Karpas-422 (cell line): ENCODE measurements around the gene CNTN1. TPM values are rescaled to one million over a fixed set of nuclear protein-coding genes. Genes with fewer than 3 reads are reported as not detected.

Experiments
- DNase-seq: peaks from one replicate; pipeline ENCODE4 v3.0.0-alpha.2; 2015
- H2AFZ ChIP-seq: fragments of 200-600 bp; sonication (generic); 2 replicates; pipeline ENCODE4 v1.6.1; 2014; ENCODE audit warnings: antibody characterized with exemption, low read length, mixed read lengths
- H3K27ac ChIP-seq: fragments of 200-600 bp; sonication (generic); 2 replicates; pipeline ENCODE4 v1.5.1; 2014; ENCODE audit warnings: mild to moderate bottlenecking, low read length, moderate library complexity
- H3K27me3 ChIP-seq: fragments of 200-600 bp; sonication (generic); 2 replicates; pipeline ENCODE4 v1.6.1; 2014; ENCODE audit warnings: low read length, mixed read lengths
- H3K36me3 ChIP-seq: fragments of 200-600 bp; sonication (generic); 2 replicates; pipeline ENCODE4 v1.6.1; 2014; ENCODE audit warnings: low read length, mixed read lengths; ENCODE audit not compliant: insufficient read depth
- H3K4me1 ChIP-seq: fragments of 200-600 bp; sonication (generic); 2 replicates; pipeline ENCODE4 v1.6.1; 2014; ENCODE audit warnings: mild to moderate bottlenecking, low read length, mixed read lengths
- H3K4me2 ChIP-seq: fragments of 200-600 bp; sonication (generic); 2 replicates; pipeline ENCODE4 v1.6.1; 2014; ENCODE audit warnings: low read length, low read depth, mild to moderate bottlenecking; ENCODE audit not compliant: poor library complexity, severe bottlenecking
- H3K4me3 ChIP-seq: fragments of 200-600 bp; sonication (generic); 2 replicates; pipeline ENCODE4 v1.5.1; 2014; ENCODE audit warnings: mild to moderate bottlenecking, antibody characterized with exemption, low read length, mixed read lengths
- H3K79me2 ChIP-seq: fragments of 200-600 bp; sonication (generic); 2 replicates; pipeline ENCODE4 v1.6.1; 2014; ENCODE audit warnings: mild to moderate bottlenecking, low read length, mixed read lengths
- H3K9ac ChIP-seq: fragments of 200-600 bp; sonication (generic); 2 replicates; pipeline ENCODE4 v1.6.0; 2014; ENCODE audit warnings: low read length
- H3K9me2 ChIP-seq: fragments of 200-600 bp; sonication (generic), shearing (Covaris generic); replicated peaks from 2 replicates; pipeline ENCODE4 v1.6.0; 2014; ENCODE audit warnings: mild to moderate bottlenecking, low read length, moderate library complexity; ENCODE audit not compliant: insufficient read depth
- H3K9me3 ChIP-seq: fragments of 300-700, 200-600 bp; sonication (generic); 2 replicates; pipeline ENCODE4 v1.6.1; 2014; ENCODE audit warnings: low read length, mixed read lengths
- H4K20me1 ChIP-seq: fragments of 200-600 bp; sonication (generic); 2 replicates; pipeline ENCODE4 v1.6.1; 2014; ENCODE audit warnings: mild to moderate bottlenecking, antibody characterized with exemption, low read length, low read depth; ENCODE audit not compliant: insufficient read depth
- total RNA-seq: library from RNA; depleted of rRNA; stranded (reverse); fragments of >200 nt; shearing (Covaris generic); gene quantifications from 2 replicates; pipeline ENCODE4 v1.2.3, GENCODE V29; 2014; ENCODE audit warnings: low replicate concordance

The CNTN1 gene
- total RNA-seq, 1 experiment from 2014 or later: not detected

- Histone ChIP-seq H3K9me3 (no peaks in the 10 kb centered on the region), H3K27me3 (no peaks in the 10 kb centered on the region), H3K36me3 (no peaks in the 10 kb centered on the region), H3K9me2 (no peaks in the 10 kb centered on the region), H4K20me1 (no peaks in the 10 kb centered on the region), H3K9ac (no peak overlapping the region), H3K4me2 (no peak overlapping the region), H3K4me1 (no peaks in the 10 kb centered on the region), H2AFZ (no peak overlapping the region), H3K79me2 (no peaks in the 10 kb centered on the region), H3K4me3 (no peak overlapping the region), H3K27ac (no peak overlapping the region)
- no peak for DNase-seq
These were observed 340.1 kb downstream of the CNTN1 start for GRCh38 chr12:41032386-41032785.

- no peaks in the 10 kb centered on the region for H3K9me2 ChIP-seq
These were observed 342.4 kb downstream of the CNTN1 start for GRCh38 chr12:41034686-41035085.

DNA sequence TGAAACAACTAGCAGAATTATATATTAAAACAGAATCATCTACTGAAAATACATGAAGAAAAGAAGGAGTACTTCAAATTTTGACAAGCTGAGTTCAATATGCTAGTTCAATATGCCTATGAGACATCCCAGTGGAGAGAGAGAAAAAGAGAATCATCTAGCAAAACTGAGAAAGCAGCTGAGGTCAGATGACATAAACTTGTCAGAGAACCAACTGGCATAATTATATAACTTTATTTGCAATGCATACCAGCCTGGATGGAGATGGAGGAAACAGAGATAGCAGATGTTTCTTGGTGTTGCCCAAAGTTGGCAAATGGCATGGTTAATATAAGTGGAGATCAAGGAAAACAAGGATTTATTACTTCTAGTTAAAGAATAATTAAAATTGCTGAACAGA, 347.2 kb downstream of the CNTN1 start:
- no peak overlapping the region for H3K27ac ChIP-seq
- H3K9me2 ChIP-seq: no peaks in the 10 kb centered on the region
- H3K4me1 ChIP-seq: no peaks in the 10 kb centered on the region
- H3K79me2 ChIP-seq: no peaks in the 10 kb centered on the region
- H4K20me1 ChIP-seq: no peaks in the 10 kb centered on the region
- H3K36me3 ChIP-seq: no peaks in the 10 kb centered on the region
- no peaks in the 10 kb centered on the region for H3K9me3 ChIP-seq
- no peak overlapping the region for H2AFZ ChIP-seq
- DNase-seq: no peak
- no peak overlapping the region for H3K4me2 ChIP-seq
- H3K27me3 ChIP-seq: no peaks in the 10 kb centered on the region
- H3K4me3 ChIP-seq: no peak overlapping the region
- H3K9ac ChIP-seq: no peak overlapping the region

More at GRCh38 chr12:41034686-41035085, 342.4 kb downstream of the CNTN1 start:
- Histone ChIP-seq H4K20me1 (no peaks in the 10 kb centered on the region), H2AFZ (no peak overlapping the region), H3K27ac (no peak overlapping the region), H3K9me3 (no peaks in the 10 kb centered on the region), H3K4me2 (no peak overlapping the region), H3K4me3 (no peak overlapping the region), H3K79me2 (no peaks in the 10 kb centered on the region), H3K4me1 (no peaks in the 10 kb centered on the region), H3K27me3 (no peaks in the 10 kb centered on the region), H3K9ac (no peak overlapping the region), H3K36me3 (no peaks in the 10 kb centered on the region)
- DNase-seq: no peak

GRCh38 chr12:41045509-41045908, 353.3 kb downstream of the CNTN1 start:
- Histone ChIP-seq H3K9me3 (no peaks in the 10 kb centered on the region), H3K9ac (no peak overlapping the region), H3K4me3 (no peak overlapping the region), H4K20me1 (no peaks in the 10 kb centered on the region), H3K27me3 (no peaks in the 10 kb centered on the region), H3K4me1 (no peaks in the 10 kb centered on the region), H3K4me2 (no peak overlapping the region), H3K36me3 (no peaks in the 10 kb centered on the region), H3K9me2 (no peaks in the 10 kb centered on the region), H3K79me2 (no peaks in the 10 kb centered on the region), H2AFZ (0 out of 2 replicates have a peak overlapping the region, but pooled peaks have one; percentile 14), H3K27ac (no peak overlapping the region)
- DNase-seq: no peak

- Histone ChIP-seq H3K79me2 (no peaks in the 10 kb centered on the region), H3K27ac (no peak overlapping the region), H3K4me2 (no peak overlapping the region), H3K36me3 (no peaks in the 10 kb centered on the region), H3K4me3 (no peak overlapping the region), H4K20me1 (no peaks in the 10 kb centered on the region), H3K4me1 (no peaks in the 10 kb centered on the region), H3K9me2 (0 out of 2 replicates have a peak, but pooled peaks cover 4% of the 10 kb centered on the region), H3K27me3 (no peaks in the 10 kb centered on the region), H3K9ac (no peak overlapping the region), H2AFZ (no peak overlapping the region), H3K9me3 (no peaks in the 10 kb centered on the region)
- no peak for DNase-seq
These were observed 356.8 kb downstream of the CNTN1 start for GRCh38 chr12:41049033-41049432.

GRCh38 chr12:41051954-41052353, 359.7 kb downstream of the CNTN1 start:
- peak overlapping the region; percentile 21; the same call in 1 of the 2 replicates for H2AFZ ChIP-seq
- H3K9me2 ChIP-seq: peaks cover 4% of the 10 kb centered on the region; the same call in 1 of the 2 replicates
- H3K27ac ChIP-seq: no peak overlapping the region

DNA sequence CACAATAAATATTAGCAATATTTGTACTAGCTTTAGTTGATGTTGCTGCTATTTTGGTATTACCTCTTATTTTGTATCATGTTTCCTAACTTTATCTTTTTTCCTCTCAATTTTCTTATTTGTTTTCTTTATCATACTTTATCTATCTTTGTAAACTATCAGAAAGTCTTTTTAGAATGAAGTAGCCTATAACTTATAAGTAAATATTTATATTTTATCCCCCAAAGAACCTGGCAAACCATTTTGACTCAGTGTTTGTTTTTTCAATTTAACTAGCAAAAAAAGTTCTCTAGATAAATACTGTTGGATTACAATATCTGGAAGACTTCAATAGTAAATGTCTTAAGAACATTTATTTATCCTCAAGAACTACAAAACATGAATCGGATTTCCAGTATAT, 360.2 kb downstream of the CNTN1 start:
- Histone ChIP-seq H4K20me1 (no peaks in the 10 kb centered on the region), H3K9ac (no peak overlapping the region), H3K9me3 (no peaks in the 10 kb centered on the region), H3K27ac (no peak overlapping the region), H3K4me3 (no peak overlapping the region), H3K79me2 (no peaks in the 10 kb centered on the region), H3K27me3 (no peaks in the 10 kb centered on the region), H3K36me3 (no peaks in the 10 kb centered on the region), H3K4me1 (no peaks in the 10 kb centered on the region), H3K4me2 (no peak overlapping the region), H2AFZ (peak overlapping the region; percentile 25; the same call in 1 of the 2 replicates), H3K9me2 (peaks cover 4% of the 10 kb centered on the region; the same call in 1 of the 2 replicates)
- no peak for DNase-seq

More at GRCh38 chr12:41051954-41052353, 359.7 kb downstream of the CNTN1 start:
- Histone ChIP-seq H3K4me3 (no peak overlapping the region), H4K20me1 (no peaks in the 10 kb centered on the region), H3K4me1 (no peaks in the 10 kb centered on the region), H3K79me2 (no peaks in the 10 kb centered on the region), H3K36me3 (no peaks in the 10 kb centered on the region), H3K4me2 (no peak overlapping the region), H3K9ac (no peak overlapping the region), H3K27me3 (no peaks in the 10 kb centered on the region), H3K9me3 (no peaks in the 10 kb centered on the region)
- DNase-seq: no peak

GRCh38 chr12:41053046-41053445, 360.8 kb downstream of the CNTN1 start:
- no peak overlapping the region for H3K4me3 ChIP-seq
- no peaks in the 10 kb centered on the region for H3K4me1 ChIP-seq
- no peaks in the 10 kb centered on the region for H3K9me3 ChIP-seq
- no peak overlapping the region for H3K27ac ChIP-seq
- 0 out of 2 replicates have a peak overlapping the region, but pooled peaks have one; percentile 25 for H2AFZ ChIP-seq
- H4K20me1 ChIP-seq: no peaks in the 10 kb centered on the region
- DNase-seq: no peak
- no peak overlapping the region for H3K4me2 ChIP-seq
- no peaks in the 10 kb centered on the region for H3K36me3 ChIP-seq
- H3K27me3 ChIP-seq: no peaks in the 10 kb centered on the region
- peaks cover 4% of the 10 kb centered on the region; the same call in 1 of the 2 replicates for H3K9me2 ChIP-seq
- H3K9ac ChIP-seq: no peak overlapping the region
- H3K79me2 ChIP-seq: no peaks in the 10 kb centered on the region
